ENCODE data around the gene TLCD5.

The TLCD5 gene

DNA sequence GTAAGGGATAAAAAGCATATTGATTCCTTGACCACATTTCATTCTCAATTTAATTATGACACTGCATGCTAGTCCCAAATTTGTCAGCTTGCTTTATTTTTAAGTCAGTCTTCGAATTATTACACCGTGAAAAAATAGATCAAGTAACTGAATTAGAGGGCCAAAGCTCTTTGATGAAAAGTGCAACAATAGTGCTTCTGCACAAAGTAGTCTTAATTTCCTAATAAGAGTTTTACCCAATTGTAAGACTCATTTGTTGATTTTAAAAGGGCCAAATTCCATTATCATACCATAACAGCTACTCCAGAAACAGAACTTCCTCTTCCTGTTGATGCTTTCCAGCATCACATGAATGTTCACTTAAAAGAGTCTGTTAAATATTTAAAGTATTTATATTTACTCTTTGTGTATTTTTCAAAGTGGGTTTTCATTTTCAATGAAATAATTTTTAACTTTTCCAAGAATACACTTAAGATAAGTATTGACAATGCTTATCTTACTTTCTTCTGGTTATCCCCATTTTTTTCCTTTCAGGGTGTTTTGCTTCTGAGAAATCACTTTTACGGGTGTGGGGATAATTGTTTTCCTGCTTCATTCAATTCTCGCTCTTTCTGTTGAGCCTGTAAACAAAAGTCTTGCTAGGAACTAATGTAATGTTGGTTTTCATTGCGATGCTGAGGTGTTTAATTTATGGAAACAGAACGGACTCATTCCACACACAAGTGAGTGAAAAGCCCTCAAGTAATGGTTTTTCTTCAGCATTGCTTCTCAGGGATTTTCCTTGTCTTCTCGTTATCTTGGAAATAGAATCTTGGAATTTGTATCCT, 13.2 kb downstream of the TLCD5 start:
- DNase-seq = no peak

DNA sequence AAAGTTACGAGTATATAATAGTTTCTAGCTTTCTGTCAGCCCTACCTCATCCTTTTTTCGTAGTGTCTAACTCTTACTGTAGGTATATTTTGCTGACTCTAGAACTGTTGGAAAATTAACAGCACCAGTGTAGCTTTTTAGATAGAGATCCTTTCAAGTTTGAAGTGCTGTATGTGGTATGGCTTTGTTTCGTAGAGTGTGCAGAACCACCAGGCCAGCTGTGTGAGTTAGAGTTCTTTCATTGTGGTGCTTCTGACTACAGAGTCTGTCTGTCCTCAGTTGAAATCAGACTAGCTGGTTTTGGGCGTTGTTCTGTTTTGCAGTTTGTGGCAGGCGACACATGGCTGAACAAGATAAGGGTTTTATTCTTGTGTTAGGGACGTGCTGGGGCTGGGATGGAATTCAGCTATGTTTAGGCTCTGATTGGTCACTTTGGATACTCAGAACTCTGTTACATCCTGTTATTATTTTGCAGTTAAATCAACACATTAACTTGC, 14.3 kb downstream of the TLCD5 start:
- DNase-seq = peak; percentile 15

DNA sequence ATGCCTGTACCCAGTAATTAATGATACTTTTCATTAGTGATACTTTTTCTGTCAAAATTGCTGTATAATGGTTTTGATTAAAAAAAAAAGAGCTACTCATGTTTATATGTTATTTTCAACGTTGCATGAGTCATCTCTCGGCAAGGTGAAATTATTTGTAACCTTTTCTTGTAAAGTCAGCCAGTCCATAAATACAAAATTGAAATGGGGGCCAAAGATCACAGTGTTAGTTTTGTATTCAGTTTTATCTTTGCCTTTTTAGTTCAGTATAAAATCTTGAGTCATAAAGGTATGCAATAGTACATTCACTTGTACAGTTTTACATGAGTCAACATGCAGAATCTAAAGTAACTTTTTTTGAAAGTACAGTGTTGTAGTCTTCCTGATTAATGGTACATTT, 15.4 kb downstream of the TLCD5 start:
- DNase-seq = no peak

DNA sequence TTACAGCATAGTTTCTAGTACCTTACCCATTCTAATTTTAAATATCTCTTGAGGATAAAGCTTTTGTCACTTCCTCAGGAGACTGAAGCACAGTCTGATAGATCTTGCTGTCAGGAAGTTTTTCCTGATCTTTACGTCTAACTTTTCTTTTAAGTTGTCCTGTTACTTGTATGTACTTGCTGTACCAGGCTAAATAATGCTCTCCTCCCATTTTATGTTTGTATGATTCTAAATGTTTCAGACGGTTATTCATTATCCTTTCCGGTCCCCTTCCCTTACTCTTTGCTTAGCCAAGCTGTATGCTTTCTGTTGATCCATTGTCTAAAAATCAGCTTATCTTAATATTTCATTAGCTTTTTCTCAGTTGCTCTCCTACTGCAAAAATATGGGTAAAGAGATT, 17.1 kb downstream of the TLCD5 start:
- no peak for DNase-seq

DNA sequence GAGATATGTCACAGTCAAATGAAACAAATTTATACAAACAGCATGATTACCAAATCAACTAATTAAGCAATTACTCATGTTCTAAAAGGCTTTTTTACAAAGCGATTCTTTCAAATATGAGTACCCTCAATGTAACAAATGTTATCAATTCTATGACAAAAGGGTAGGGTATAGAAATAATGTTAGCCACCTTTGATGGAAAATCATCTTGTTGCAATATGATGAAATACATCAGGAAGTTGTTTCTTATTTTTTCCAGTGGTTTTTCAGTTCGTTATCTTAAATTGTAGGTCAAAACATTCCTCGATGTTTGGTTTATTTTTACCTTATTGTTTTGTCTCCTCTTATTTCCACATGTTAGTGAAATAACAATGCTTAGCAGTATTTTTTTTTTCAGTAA, 17.6 kb downstream of the TLCD5 start:
- DNase-seq = no peak

DNA sequence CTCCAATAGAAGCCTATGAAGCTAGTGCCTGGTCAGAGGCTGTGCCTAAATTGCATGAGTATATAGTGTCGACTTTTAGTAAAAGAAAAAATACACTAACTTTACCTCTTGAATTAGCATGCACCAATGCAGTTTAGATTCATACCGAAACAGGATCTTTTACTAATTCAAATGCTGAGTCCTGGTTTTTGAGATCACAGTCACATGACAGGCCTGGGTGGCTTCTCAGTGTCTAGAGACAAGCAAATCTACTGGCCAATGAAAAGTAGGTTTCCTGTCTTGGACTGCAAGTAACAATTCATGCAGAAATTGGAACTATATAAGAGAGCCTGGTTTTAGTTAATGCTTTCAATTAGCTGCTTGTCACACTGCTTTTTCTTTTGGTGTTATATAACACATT, 18.3 kb downstream of the TLCD5 start:
- DNase-seq = no peak

DNA sequence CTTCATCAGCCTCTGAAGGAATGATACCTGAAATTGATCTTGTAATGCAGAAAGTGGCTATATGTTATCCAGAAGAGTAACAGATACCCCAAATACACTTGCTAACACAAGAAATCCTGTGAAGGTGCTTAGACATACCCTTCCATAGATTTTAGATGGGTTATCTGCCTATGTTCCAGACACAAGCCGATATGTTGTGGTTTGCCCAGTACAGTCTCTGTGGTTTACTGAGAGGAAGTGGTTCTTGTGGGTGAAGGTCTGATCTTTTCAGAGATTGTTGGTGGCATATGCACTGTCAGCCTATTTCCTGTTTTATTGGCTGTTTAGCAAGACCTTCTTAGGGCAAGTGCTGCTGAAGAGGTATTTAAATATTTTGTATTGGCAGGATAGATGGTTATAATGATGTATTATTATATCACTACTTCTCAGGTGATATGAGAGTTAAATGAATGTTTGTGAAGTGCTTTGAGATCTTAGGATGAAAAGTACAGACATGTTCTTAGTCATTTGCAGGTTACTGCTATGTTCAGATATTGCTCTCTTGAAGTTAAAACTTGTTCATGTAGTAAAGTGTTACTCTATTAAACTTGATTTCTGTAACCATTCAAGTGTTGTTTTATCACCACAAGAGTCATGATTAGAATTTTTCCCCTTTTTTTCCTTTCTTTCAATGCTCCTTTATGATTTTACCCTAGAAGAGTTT, 19.4 kb downstream of the TLCD5 start:
- no peak for DNase-seq

DNA sequence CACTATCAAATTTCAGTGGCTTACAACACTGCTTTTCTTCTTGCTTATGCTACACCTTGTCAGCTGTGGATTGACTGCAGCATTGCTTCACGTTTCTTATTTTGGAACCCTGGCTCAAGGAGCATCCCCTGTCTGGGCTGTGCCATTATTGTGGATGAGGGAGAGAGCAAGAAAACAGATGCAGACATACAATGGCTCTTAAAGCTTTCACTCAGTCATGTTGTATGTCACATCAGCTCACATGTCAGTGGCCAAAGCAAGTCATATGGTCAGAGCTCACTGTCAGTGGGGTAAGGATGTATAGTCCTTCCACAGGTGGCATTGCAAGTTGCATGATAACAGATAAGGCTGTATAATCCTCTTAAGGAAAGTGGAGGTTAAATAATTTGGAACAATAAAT, 21.1 kb downstream of the TLCD5 start:
- DNase-seq = peak; percentile 20

DNA sequence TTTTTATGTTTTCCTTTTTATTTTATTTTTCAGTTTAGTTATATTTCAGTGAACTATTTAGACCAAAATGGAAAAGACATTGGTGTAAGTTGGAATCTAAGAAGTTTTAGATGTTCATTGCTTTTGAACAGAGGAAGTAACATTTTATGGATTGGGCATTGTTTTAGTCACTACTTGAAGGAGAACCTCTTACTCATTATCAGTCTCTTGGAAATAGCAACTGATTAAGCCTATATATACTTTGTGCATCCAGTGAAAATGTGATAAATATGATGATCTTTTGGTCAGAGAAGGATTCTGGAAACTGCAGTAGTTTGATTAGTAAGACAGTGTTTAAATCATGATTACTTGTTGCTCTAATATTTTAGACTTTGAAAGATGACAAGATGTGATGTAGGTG, 25.5 kb downstream of the TLCD5 start:
- no peak for DNase-seq

DNA sequence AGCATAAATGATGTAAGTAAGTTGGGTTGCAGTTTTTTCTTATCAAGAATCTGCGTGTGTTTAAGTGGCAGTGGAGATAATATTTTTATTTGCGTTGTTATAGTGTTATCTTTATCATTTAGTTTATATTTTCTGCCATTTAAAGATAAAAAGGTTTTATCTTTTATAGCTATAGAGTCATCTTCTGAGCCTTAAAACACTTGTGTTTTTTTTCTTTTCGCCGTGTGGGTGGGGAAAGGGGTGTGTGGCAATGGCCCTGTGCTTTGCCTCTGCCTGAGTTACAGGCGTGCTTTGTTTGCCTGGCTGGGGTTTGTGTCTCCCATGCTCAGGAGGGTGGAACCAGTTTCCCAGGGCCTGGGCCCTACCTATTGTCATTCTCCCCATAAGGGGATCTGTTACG, 27.3 kb downstream of the TLCD5 start:
- DNase-seq = no peak

GRCh38 chr11:120354068-120354467, 29.0 kb downstream of the TLCD5 start:
- no peak for DNase-seq

DNA sequence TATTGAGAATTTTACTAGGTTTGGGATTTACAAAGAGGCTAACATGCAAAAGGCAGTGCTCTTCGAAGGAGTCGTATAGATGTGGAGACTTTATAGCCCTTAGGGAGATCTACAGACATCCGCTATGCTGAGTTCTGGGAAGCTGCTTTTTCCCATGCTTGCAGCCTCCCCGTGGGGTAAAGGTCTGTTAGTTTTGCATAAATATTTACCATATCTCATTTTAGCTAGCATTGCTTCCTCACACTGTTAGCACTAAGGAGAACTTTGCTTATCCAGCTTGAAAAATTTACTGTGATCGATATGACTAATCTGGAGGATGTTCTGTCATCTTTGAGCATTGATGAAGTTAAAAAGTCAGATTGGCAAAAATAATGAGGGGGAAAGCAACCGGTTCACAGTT, 29.7 kb downstream of the TLCD5 start:
- DNase-seq = peak; percentile 5

GRCh38 chr11:120357620-120358019, 32.5 kb downstream of the TLCD5 start:
- no peak for DNase-seq

GRCh38 chr11:120358729-120359128, 33.6 kb downstream of the TLCD5 start:
- no peak for DNase-seq

DNA sequence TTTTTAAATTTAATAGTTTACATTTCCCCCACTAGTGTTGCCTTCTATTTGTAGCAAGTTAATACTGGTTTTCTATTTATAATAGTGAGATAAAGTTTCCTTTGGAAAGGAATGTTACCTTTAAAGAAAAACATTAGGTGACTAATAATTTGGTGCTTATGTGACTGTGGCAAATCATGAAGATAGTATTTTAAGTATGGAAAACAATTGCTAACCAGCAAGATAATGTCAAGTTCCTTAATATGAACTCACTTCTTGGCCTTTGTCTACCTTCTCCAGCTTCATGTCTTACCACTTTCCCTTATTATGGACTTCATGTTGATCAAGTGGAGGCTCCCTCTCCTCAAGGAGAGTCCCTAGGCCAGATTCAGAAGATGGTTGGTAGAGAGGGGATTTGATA, 38.3 kb downstream of the TLCD5 start:
- no peak for DNase-seq

- no peak for DNase-seq
These were observed 40.4 kb downstream of the TLCD5 start for GRCh38 chr11:120365512-120365911.

DNA sequence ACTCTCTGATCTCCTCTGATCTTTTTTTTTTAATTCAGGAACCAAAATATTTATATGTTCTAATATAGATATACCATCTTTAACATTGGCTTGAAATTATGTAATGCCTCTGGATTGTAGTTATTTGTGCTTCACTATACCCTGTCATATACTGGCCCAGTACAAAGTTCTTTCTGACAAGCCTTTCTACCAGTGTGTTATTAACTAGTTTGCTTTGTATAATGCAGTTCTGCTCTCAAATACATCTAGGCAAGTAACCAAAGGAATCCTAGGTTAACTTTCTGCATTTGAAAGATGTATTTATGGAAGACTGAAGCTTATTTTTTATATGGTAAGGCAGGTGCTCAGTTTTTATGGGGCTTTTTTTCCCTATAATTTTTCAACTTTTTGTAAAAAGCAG, 47.2 kb downstream of the TLCD5 start:
- DNase-seq = no peak

- DNase-seq = no peak
These were observed 50.0 kb downstream of the TLCD5 start for GRCh38 chr11:120375076-120375475.

DNA sequence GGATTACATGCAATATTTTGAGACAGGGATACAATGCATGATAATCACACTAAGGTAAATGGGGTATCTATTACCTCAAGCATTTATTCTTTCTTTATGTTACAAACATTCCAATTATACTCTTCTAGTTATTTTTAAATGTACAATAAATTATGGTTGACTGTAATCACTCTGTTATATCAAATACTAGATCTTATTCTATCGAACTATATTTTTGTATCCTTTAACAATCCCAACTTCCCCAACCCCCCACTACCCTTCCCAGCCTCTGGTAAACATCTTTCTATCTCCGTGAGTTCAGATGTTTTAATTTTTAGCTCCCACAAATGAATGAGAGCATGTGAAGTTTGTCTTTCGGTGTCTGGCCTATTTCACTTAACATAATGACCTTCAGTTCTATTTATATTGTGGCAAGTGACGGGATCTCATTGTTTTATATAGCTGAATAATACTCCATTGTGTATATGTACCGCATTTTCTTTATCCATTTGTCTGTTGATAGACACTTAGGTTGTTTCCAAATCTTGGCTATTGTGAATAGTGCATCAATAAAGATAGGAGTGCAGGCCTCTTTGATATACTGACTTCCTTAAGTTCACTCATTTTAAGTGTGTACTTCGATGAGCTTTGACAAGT, 51.6 kb downstream of the TLCD5 start:
- no peak for DNase-seq

- DNase-seq = no peak
These were observed 53.4 kb downstream of the TLCD5 start for GRCh38 chr11:120378474-120378873.

DNA sequence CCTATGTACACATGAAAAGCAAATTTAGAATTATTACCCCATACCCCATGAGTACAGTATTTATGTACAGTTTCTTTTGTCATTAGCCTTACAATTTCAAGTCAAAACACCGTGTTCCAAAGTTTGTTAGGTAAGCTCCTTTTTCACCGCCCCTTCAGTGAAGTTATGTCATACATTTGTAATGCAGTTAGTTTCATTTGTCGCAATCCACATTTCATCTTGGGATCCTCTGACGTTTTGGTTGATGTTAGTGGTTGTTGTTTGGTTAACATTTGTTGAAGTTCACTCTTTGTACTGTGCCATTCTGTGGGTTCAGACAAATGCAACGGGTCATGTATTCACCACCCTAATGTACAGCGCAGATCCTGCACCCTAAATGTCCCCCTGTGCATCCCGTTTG, 56.3 kb downstream of the TLCD5 start:
- DNase-seq = no peak

Measured in NCI-H69 (cell line).